H9 (cell line): ENCODE measurements around the gene PDGFB. TPM values are rescaled to one million over a fixed set of nuclear protein-coding genes. Genes with fewer than 3 reads are reported as not detected.

Experiments used
- DNase-seq: peaks from one replicate; pipeline ENCODE4 v3.0.0-alpha.2; 2017
- H2AFZ ChIP-seq: one replicate; pipeline ENCODE4 v1.6.1; 2013; ENCODE audit warnings: mild to moderate bottlenecking, low read length, control low read depth, moderate library complexity
- H2AK5ac ChIP-seq: 2 replicates; pipeline ENCODE4 v1.6.1; 2013; ENCODE audit warnings: low read length, control low read depth, mixed read lengths; ENCODE audit not compliant: insufficient read length
- H2BK120ac ChIP-seq: one replicate; pipeline ENCODE4 v1.6.1; 2013; ENCODE audit warnings: low read depth, mild to moderate bottlenecking, low read length, control low read depth, inconsistent platforms; ENCODE audit not compliant: poor library complexity, severe bottlenecking
- H2BK12ac ChIP-seq: 2 replicates; pipeline ENCODE4 v1.6.1; 2013; ENCODE audit warnings: low read length, control low read depth, mixed read lengths, low read depth; ENCODE audit not compliant: insufficient read length
- H2BK15ac ChIP-seq: 2 replicates; pipeline ENCODE4 v1.6.1; 2013; ENCODE audit warnings: low read depth, low read length, control low read depth
- H2BK20ac ChIP-seq: one replicate; pipeline ENCODE4 v1.6.1; 2013; ENCODE audit warnings: low read depth, mild to moderate bottlenecking, low read length, control low read depth, inconsistent platforms; ENCODE audit not compliant: poor library complexity, severe bottlenecking
- H2BK5ac ChIP-seq: 2 replicates; pipeline ENCODE4 v1.6.1; 2013; ENCODE audit warnings: low read length, control low read depth, mixed read lengths; ENCODE audit not compliant: insufficient read length
- H3K14ac ChIP-seq: 2 replicates; pipeline ENCODE4 v1.6.1; 2013; ENCODE audit warnings: low read length, control low read depth; ENCODE audit not compliant: insufficient read depth
- H3K18ac ChIP-seq: 2 replicates; pipeline ENCODE4 v1.6.1; 2013; ENCODE audit warnings: low read depth, mild to moderate bottlenecking, mixed read lengths, low read length, control low read depth; ENCODE audit not compliant: insufficient read length
- H3K23ac ChIP-seq: 2 replicates; pipeline ENCODE4 v1.6.1; 2013; ENCODE audit warnings: low read length, control low read depth, mixed read lengths, low read depth; ENCODE audit not compliant: insufficient read length
- H3K23me2 ChIP-seq: 2 replicates; pipeline ENCODE4 v1.6.1; 2013; ENCODE audit warnings: low read depth, mild to moderate bottlenecking, mixed read lengths, low read length, control low read depth; ENCODE audit not compliant: insufficient read length, poor library complexity, severe bottlenecking
- H3K27ac ChIP-seq: 2 replicates; pipeline ENCODE4 v1.5.1; 2013; ENCODE audit warnings: low read length, control low read depth, mixed read lengths, low read depth; ENCODE audit not compliant: insufficient read length
- H3K27me3 ChIP-seq: 2 replicates; pipeline ENCODE4 v1.6.1; 2013; ENCODE audit warnings: low read length, control low read depth, inconsistent platforms; ENCODE audit not compliant: insufficient read depth
- H3K4ac ChIP-seq: 2 replicates; pipeline ENCODE4 v1.6.1; 2013; ENCODE audit warnings: low read depth, mild to moderate bottlenecking, control low read depth, inconsistent platforms, low read length, moderate library complexity
- H3K4me1 ChIP-seq: 2 replicates; pipeline ENCODE4 v1.6.1; 2013; ENCODE audit warnings: low read length, control low read depth, inconsistent platforms; ENCODE audit not compliant: insufficient read depth
- H3K4me2 ChIP-seq: 2 replicates; pipeline ENCODE4 v1.6.1; 2013; ENCODE audit warnings: low read length, control low read depth, mixed read lengths; ENCODE audit not compliant: insufficient read length, insufficient read depth
- H3K56ac ChIP-seq: 2 replicates; pipeline ENCODE4 v1.6.1; 2013; ENCODE audit warnings: low read depth, mild to moderate bottlenecking, mixed read lengths, low read length, control low read depth; ENCODE audit not compliant: insufficient read length
- H3K79me1 ChIP-seq: 2 replicates; pipeline ENCODE4 v1.6.1; 2013; ENCODE audit warnings: low read depth, mild to moderate bottlenecking, moderate library complexity, low read length, control low read depth, inconsistent platforms; ENCODE audit not compliant: insufficient read depth, poor library complexity, severe bottlenecking
- H3K79me2 ChIP-seq: 2 replicates; pipeline ENCODE4 v1.6.1; 2013; ENCODE audit warnings: low read length, control low read depth, inconsistent platforms; ENCODE audit not compliant: insufficient read depth
- H3K9ac ChIP-seq: 2 replicates; pipeline ENCODE4 v1.6.1; 2013; ENCODE audit warnings: low read length, control low read depth, mixed read lengths; ENCODE audit not compliant: insufficient read length; ENCODE audit errors: extremely low read depth
- H3K9me3 ChIP-seq: one replicate; pipeline ENCODE4 v1.6.1; 2013; ENCODE audit warnings: low read depth, low read length, inconsistent platforms; ENCODE audit not compliant: control insufficient read depth
- H3T11ph ChIP-seq: one replicate; pipeline ENCODE4 v1.6.1; 2013; ENCODE audit warnings: mild to moderate bottlenecking, low read length, control low read depth, inconsistent platforms
- H4K20me1 ChIP-seq: one replicate; pipeline ENCODE4 v1.6.1; 2013; ENCODE audit not compliant: control insufficient read depth, insufficient read length, insufficient read depth
- H4K5ac ChIP-seq: 2 replicates; pipeline ENCODE4 v1.6.1; 2013; ENCODE audit warnings: low read depth, mild to moderate bottlenecking, mixed read lengths, low read length, control low read depth; ENCODE audit not compliant: insufficient read length
- H4K8ac ChIP-seq: replicated peaks from 2 replicates; pipeline ENCODE4 v1.6.1; 2013; ENCODE audit warnings: low read length, control low read depth, mixed read lengths, low read depth; ENCODE audit not compliant: insufficient read length
- H4K91ac ChIP-seq: 2 replicates; pipeline ENCODE4 v1.6.1; 2013; ENCODE audit warnings: low read depth, mild to moderate bottlenecking, moderate library complexity, mixed read lengths, low read length, control low read depth; ENCODE audit not compliant: insufficient read length
- H3K27ac Mint-ChIP-seq, 3 experiments: 2 replicates in 2 of 3; 3 replicates in 1 of 3; pipeline ENCODE4 v1.8.0; 2020 to 2021; ENCODE audit warnings: mixed read lengths in 3 of 3, mild to moderate bottlenecking in 1 of 3, moderate library complexity in 1 of 3
- H3K27me3 Mint-ChIP-seq: 2 replicates; pipeline ENCODE4 v1.8.0; 2021; ENCODE audit warnings: low read depth, mild to moderate bottlenecking, moderate library complexity, mixed read lengths
- H3K36me3 Mint-ChIP-seq, 3 experiments: 2 replicates in 2 of 3; 3 replicates in 1 of 3; pipeline ENCODE4 v1.8.0; 2020 to 2021; ENCODE audit warnings: low read depth in 3 of 3, mixed read lengths in 3 of 3; ENCODE audit not compliant: insufficient read depth in 1 of 3
- H3K4me1 Mint-ChIP-seq, 2 experiments: 2 replicates each; pipeline ENCODE4 v1.8.0; 2020; ENCODE audit warnings: mixed read lengths in 2 of 2
- H3K4me3 Mint-ChIP-seq, 2 experiments: 2 replicates in 1 of 2; 3 replicates in 1 of 2; pipeline ENCODE4 v1.8.0; 2020 to 2021; ENCODE audit warnings: mild to moderate bottlenecking in 2 of 2, mixed read lengths in 2 of 2, moderate library complexity in 1 of 2
- H3K9me3 Mint-ChIP-seq, 2 experiments: 2 replicates in 1 of 2; 3 replicates in 1 of 2; pipeline ENCODE4 v1.8.0; 2020; ENCODE audit warnings: mild to moderate bottlenecking in 2 of 2, mixed read lengths in 2 of 2, moderate library complexity in 1 of 2
- CTCF ChIP-seq: fragments of 200-600 bp; sonication (generic); conservative IDR thresholded peaks from 3 replicates; pipeline ENCODE4 v1.8.0; 2021; ENCODE audit warnings: antibody characterized with exemption, mild to moderate bottlenecking
- WGBS: extraction: QIAGEN DNeasy Blood & Tissue Kit; methylation state at CpG from one replicate; pipeline ENCODE4 v1.1.7; 2013; ENCODE audit warnings: missing lambda C conversion rate, low lambda C conversion rate, mixed read lengths; ENCODE audit not compliant: insufficient read length; ENCODE audit errors: extremely low coverage; 5-methylcytosine and 5-hydroxymethylcytosine counted together
- total RNA-seq: library from RNA; stranded (reverse); gene quantifications from 2 replicates; pipeline ENCODE4 v1.2.1, GENCODE V29; 2021

The PDGFB gene
- total RNA-seq, 1 experiment from 2014 or later = 6.1 TPM

- Histone ChIP-seq H2BK12ac (no peak overlapping the region), H4K8ac (no peak overlapping the region), H3K23me2 (peaks cover 18% of the 10 kb centered on the region), H3K18ac (no peak overlapping the region), H3K27ac (no peak overlapping the region), H2BK120ac (no peak overlapping the region), H3K4me1 (no peaks in the 10 kb centered on the region), H3K4me2 (no peak overlapping the region), H2AK5ac (no peak overlapping the region), H2BK20ac (no peak overlapping the region), H3K4ac (no peak overlapping the region), H2BK5ac (no peak overlapping the region), H3K9me3 (no peaks in the 10 kb centered on the region), H4K91ac (no peak overlapping the region), H4K5ac (no peak overlapping the region), H3K79me2 (no peaks in the 10 kb centered on the region), H2AFZ (no peak overlapping the region), H2BK15ac (no peak overlapping the region), H3K14ac (no peak overlapping the region; the same call in 1 of the 2 replicates), H3K23ac (no peak overlapping the region), H3K9ac (no peak overlapping the region), H3K79me1 (no peaks in the 10 kb centered on the region), H3K56ac (no peak overlapping the region), H4K20me1 (peaks cover 4% of the 10 kb centered on the region), H3K27me3 (peaks cover 2% of the 10 kb centered on the region; the same call in 1 of the 2 replicates), H3T11ph (no peak overlapping the region)
- no peak overlapping the region for H3K4me3 Mint-ChIP-seq
- no peak overlapping the region; a peak in 1 of 7 replicates for H3K27ac Mint-ChIP-seq
- H3K36me3 Mint-ChIP-seq = peaks cover 0 to 3% (median 2%) of the 10 kb centered on the region in 3 experiments; a peak in 2 of 7 replicates
- H3K27me3 Mint-ChIP-seq = peaks cover 78% of the 10 kb centered on the region
- no peak for DNase-seq
- H3K9me3 Mint-ChIP-seq = peaks cover 4% of the 10 kb centered on the region in 2 experiments; a peak in 3 of 5 replicates
- WGBS = no CpG with 5 or more reads among the region's 20 CpGs
- H3K4me1 Mint-ChIP-seq = peaks cover 39 to 50% of the 10 kb centered on the region in 2 experiments
- TF ChIP-seq CTCF = no peak
Measured at GRCh38 chr22:39239561-39240423, 5.0 kb downstream of the PDGFB start.
